AG09309 (cell line): ENCODE results near the gene ZNF33B.
"Not testable (repeated sequence)": the region's sequence is repeated elsewhere in the genome, so short reads cannot be mapped to it uniquely, and the experiment has no call there.

Source experiments
- DNase-seq: peaks from one replicate; pipeline ENCODE4 v3.0.0-alpha.2; 2010; ENCODE audit warnings: low read depth
- H3K4me3 ChIP-seq: 2 replicates; pipeline ENCODE4 v1.5.1; 2011; ENCODE audit warnings: mild to moderate bottlenecking, low read depth, low read length, moderate library complexity; ENCODE audit not compliant: control insufficient read depth
- TF ChIP-seq, protein P1 (sequence below): IDR thresholded peaks from 2 replicates; pipeline ENCODE4 v1.5.1; 2011; ENCODE audit warnings: mild to moderate bottlenecking, low read depth, low read length, inconsistent platforms; ENCODE audit not compliant: insufficient read depth, control insufficient read depth; ENCODE audit errors: missing control alignments

ZNF33B gene

DNA sequence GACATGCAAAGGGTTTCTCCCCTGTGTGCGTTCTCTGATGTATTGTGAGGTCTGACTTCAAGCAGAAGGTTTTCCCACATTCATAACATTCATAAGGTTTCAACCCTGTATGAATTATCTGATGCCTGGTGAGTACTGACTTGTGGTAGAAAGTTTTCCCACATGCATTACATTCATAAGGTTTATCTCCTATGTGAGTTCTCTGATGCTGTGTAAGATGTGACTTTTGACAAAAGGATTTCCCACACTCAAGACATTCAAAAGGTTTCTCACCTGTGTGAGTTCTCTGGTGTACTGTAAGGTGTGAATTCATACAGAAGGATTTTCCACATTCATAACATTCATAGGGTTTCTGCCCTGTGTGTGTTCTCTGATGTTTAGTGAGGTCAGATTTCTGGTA, 45.1 kb downstream of the ZNF33B start:
- H3K4me3 ChIP-seq, result no peak overlapping the region
- no peak for DNase-seq
- TF ChIP-seq, protein P1, sequence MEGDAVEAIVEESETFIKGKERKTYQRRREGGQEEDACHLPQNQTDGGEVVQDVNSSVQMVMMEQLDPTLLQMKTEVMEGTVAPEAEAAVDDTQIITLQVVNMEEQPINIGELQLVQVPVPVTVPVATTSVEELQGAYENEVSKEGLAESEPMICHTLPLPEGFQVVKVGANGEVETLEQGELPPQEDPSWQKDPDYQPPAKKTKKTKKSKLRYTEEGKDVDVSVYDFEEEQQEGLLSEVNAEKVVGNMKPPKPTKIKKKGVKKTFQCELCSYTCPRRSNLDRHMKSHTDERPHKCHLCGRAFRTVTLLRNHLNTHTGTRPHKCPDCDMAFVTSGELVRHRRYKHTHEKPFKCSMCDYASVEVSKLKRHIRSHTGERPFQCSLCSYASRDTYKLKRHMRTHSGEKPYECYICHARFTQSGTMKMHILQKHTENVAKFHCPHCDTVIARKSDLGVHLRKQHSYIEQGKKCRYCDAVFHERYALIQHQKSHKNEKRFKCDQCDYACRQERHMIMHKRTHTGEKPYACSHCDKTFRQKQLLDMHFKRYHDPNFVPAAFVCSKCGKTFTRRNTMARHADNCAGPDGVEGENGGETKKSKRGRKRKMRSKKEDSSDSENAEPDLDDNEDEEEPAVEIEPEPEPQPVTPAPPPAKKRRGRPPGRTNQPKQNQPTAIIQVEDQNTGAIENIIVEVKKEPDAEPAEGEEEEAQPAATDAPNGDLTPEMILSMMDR, result no peak

DNA sequence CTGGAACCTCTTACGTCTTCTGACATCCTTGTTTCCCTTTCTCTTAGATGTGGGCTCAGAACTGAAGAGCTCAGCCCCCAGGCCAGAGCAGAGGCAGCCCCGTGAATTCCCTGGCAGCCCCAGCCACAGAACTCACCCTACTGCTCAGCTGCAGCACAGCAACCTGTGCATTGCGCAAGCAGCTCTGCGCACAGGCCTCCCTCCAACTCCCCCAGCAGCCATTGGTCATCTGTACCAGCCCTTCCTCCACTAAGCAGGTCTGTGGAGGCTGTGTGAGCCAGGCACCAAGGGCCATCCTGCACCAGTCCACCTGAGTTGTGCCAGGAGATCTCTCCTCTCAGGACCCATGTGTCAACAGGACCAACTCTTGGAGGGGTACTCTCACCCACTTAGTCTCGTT, 54.5 kb downstream of the ZNF33B start:
- TF ChIP-seq, protein P1, result no peak
- no peak for DNase-seq

DNA sequence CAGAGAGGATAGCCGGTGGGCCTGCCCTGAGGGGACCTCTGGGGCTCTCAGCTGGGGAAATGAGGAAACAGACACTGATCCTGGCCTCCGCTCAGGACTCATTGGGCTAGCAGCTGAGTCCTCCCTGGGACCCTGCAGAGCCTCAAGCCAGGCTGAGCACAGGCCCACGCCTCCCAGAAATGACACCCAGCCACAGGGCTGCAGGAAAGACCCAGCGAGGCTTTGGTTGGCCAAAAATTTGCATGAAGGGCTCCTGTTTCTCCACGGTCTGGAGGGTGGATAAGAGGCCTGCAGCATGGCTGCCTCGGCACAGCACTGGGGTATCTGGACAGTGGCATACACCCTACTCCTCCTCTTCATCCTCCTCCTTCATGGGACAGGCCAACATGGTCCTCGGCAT, 60.4 kb downstream of the ZNF33B start:
- no peak overlapping the region for H3K4me3 ChIP-seq
- no peak for DNase-seq
- TF ChIP-seq, protein P1, result no peak

More for the DNA sequence above, 54.5 kb downstream of the ZNF33B start:
- no peak overlapping the region for H3K4me3 ChIP-seq

- TF ChIP-seq, protein P1, result no peak
- H3K4me3 ChIP-seq, result no peak overlapping the region
- DNase-seq, result no peak
Measured at GRCh38 chr10:42576338-42576737, 62.0 kb downstream of the ZNF33B start.

DNA sequence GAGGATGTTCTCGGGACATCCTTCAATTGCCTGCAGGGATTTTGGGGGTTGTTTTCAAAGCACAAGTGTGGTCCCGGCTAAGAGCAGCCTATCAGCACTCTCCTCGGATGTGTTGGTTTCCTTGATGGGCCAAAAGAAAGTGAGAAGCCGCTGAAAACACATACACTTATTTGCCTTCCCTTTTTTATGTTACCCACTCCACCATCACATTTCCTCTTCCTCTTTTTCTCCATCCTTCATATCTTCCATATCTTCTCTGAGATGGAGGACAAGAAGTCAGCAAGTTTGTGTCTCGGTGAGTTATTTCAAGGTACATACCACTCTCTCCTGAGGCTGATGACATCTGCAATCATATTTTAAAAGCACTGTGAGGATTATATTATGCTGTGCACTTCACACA, 64.0 kb downstream of the ZNF33B start:
- TF ChIP-seq, protein P1, result no peak
- no peak overlapping the region for H3K4me3 ChIP-seq

GRCh38 chr10:42556931-42557330, 81.4 kb downstream of the ZNF33B start:
- TF ChIP-seq, protein P1, result no peak
- no peak overlapping the region for H3K4me3 ChIP-seq
- no peak for DNase-seq

More for the DNA sequence above, 64.0 kb downstream of the ZNF33B start:
- no peak for DNase-seq

DNA sequence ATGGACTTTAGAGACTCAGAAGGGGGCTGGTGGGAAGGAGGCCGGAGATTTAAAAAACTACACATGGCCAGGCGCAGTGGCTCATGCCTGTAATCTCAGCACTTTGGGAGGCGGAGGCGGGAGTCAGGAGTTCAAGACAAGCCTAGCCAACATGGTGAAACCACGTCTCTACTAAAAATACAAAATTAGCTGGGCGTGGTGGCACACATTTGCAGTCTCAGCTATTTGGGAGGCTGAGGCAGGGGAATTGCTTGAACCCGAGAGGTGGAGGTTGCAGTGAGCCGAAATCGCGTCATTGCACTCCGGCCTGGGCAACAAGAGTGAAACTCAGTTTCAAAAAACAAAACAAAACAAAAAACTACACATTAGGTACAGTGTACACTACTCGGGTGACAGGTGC, 84.8 kb downstream of the ZNF33B start:
- not testable (repeated sequence) for DNase-seq, H3K4me3 ChIP-seq

DNA sequence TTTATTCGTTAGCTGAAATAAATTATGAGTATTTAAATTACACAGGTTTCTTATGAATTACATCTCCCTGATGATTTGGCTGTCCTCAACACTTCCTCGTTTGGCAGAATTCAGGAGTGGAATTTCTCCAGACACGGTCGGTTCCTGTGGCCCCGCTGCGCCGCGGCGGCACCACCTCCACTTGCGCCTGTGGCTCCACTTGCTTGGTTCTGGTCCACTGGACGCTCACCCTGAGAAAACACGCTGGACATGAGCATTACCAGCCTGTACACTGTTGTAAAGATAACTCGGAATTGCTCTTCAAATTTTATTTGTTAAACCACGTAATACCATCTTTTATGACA, 85.3 kb downstream of the ZNF33B start:
- H3K4me3 ChIP-seq, result peak overlapping the region; percentile 99
- no peak for DNase-seq
- TF ChIP-seq, protein P1, result no peak
